Thoracic aorta (tissue), 2 donors: ENCODE data around the gene TMCC3. TPM values are rescaled to one million over a fixed set of nuclear protein-coding genes. Genes with fewer than 3 reads are reported as not detected.
"Not testable (repeated sequence)": the region's sequence is repeated elsewhere in the genome, so short reads cannot be mapped to it uniquely, and the experiment has no call there.

Experiments
- ATAC-seq: fragments of 150-250 bp; one replicate; pipeline ENCODE4 v1.8.0; 2017; ENCODE audit warnings: low read depth; ENCODE audit not compliant: insufficient number of reproducible peaks, low FRiP score
- DNase-seq: peaks from one replicate; pipeline ENCODE4 v3.0.0-alpha.2; 2020; ENCODE audit warnings: low spot score
- H3K27ac ChIP-seq, 2 donors: fragments of 200-600 bp; sonication (generic); 1 replicate in 1 of 2; 2 replicates in 1 of 2; pipeline ENCODE4 v1.5.1; 2016; ENCODE audit warnings: mild to moderate bottlenecking in 2 of 2, moderate library complexity in 2 of 2
- H3K27me3 ChIP-seq: fragments of 200-600 bp; sonication (generic); replicated peaks from 2 replicates; pipeline ENCODE4 v1.6.0; 2016; ENCODE audit warnings: mild to moderate bottlenecking; ENCODE audit not compliant: insufficient read depth
- H3K36me3 ChIP-seq: fragments of 200-600 bp; sonication (generic); one replicate; pipeline ENCODE4 v1.5.1; 2016
- H3K4me1 ChIP-seq, 2 donors: fragments of 200-600 bp; sonication (generic); 1 replicate in 1 of 2; 2 replicates in 1 of 2; pipeline versions ENCODE4 v1.5.1 to v1.6.0; 2016; ENCODE audit warnings: low read depth in 2 of 2, mild to moderate bottlenecking in 1 of 2; ENCODE audit not compliant: control insufficient read depth in 1 of 2
- H3K4me3 ChIP-seq: fragments of 200-600 bp; sonication (generic); 2 replicates; pipeline ENCODE4 v1.5.1; 2016; ENCODE audit warnings: mild to moderate bottlenecking
- H3K9me3 ChIP-seq: fragments of 200-600 bp; sonication (generic); 2 replicates; pipeline ENCODE4 v1.5.1; 2016
- total RNA-seq, 2 donors: library from RNA; depleted of rRNA; stranded (reverse); fragments of >200 nt; gene quantifications; one replicate each; pipeline versions ENCODE4 v1.1.0 to v1.2.3, GENCODE V29; 2016
- TF ChIP-seq, protein P1 (sequence below): fragments of 200-600 bp; sonication (generic); IDR thresholded peaks from one replicate; pipeline ENCODE4 v1.5.1; 2019; ENCODE audit warnings: antibody characterized with exemption

The TMCC3 gene
- total RNA-seq, 2 donors from 2014 or later, result 6.9 to 12.4 TPM

DNA sequence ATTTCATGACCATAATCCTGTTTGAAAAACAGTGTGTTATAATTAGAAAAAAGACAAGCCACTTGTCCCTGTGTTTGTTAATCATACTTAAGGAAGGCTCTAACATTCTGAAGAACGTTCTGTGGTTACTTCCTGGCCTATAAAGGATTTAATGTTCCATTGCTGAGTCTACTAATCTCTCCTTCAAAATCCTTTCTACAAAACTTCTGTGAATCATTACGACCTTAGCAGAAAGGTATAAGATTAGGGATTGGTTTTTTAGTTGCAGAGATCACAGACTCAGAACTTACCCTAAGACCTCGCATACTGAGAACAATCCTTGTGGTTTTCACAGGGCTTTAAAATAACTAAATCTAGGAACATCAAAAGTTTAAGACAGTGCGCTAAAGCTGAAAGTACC lies 48.3 kb downstream of the TMCC3 start:
- Histone ChIP-seq H3K4me3 (no peak overlapping the region), H3K4me1 (no peaks in the 10 kb centered on the region), H3K27me3 (no peaks in the 10 kb centered on the region), H3K27ac (no peak overlapping the region), H3K36me3 (no peaks in the 10 kb centered on the region), H3K9me3 (no peaks in the 10 kb centered on the region)
- DNase-seq, result no peak
- TF ChIP-seq, protein P1, sequence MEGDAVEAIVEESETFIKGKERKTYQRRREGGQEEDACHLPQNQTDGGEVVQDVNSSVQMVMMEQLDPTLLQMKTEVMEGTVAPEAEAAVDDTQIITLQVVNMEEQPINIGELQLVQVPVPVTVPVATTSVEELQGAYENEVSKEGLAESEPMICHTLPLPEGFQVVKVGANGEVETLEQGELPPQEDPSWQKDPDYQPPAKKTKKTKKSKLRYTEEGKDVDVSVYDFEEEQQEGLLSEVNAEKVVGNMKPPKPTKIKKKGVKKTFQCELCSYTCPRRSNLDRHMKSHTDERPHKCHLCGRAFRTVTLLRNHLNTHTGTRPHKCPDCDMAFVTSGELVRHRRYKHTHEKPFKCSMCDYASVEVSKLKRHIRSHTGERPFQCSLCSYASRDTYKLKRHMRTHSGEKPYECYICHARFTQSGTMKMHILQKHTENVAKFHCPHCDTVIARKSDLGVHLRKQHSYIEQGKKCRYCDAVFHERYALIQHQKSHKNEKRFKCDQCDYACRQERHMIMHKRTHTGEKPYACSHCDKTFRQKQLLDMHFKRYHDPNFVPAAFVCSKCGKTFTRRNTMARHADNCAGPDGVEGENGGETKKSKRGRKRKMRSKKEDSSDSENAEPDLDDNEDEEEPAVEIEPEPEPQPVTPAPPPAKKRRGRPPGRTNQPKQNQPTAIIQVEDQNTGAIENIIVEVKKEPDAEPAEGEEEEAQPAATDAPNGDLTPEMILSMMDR, result no peak
- ATAC-seq, result no peak

DNA sequence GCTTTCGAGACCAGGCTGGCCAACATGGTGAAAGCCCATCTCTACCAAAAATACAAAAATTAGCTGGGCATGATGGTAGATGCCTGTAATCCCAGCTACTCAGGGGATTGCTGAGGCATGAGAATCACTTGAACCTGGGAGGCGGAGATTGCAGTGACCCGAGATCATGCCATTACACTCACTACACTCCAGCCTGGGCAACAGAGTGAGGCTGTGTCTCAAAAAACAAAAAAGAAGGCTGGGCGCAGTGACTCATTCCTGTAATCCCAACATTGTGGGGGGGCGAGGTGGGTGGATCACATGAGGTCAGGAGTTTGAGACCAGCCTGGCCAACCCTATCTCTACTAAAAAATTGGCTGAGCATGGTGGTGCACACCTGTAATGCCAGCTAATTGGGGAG lies 49.0 kb downstream of the TMCC3 start:
- not testable (repeated sequence) for H3K27me3 ChIP-seq, H3K4me1 ChIP-seq, DNase-seq, H3K9me3 ChIP-seq, ATAC-seq, H3K4me3 ChIP-seq, H3K27ac ChIP-seq, H3K36me3 ChIP-seq

DNA sequence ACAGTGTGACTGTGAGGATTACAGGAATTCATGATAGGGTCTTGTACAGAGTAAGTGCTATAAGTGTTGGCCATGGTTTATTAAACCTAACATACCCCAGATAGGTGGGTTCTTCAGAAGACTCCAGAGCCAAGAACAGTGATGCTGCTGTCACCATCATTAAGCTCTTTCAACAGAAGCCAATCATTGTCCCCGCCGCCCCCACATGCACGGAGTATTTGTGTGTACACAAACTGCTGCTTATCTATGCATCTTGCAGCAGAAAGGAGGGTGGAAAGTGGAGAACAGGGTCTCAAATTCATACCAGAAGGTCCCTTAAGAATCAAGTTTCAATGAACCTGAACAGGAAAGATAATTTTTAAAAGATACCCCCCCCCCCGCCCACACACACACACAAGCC lies 51.2 kb downstream of the TMCC3 start:
- H3K9me3 ChIP-seq, result no peaks in the 10 kb centered on the region
- no peak overlapping the region for H3K4me3 ChIP-seq
- H3K27me3 ChIP-seq, result no peaks in the 10 kb centered on the region
- no peaks in the 10 kb centered on the region for H3K36me3 ChIP-seq
- no peaks in the 10 kb centered on the region for H3K4me1 ChIP-seq
- TF ChIP-seq, protein P1, result no peak
- H3K27ac ChIP-seq, result no peak overlapping the region
- ATAC-seq, result no peak
- no peak for DNase-seq

DNA sequence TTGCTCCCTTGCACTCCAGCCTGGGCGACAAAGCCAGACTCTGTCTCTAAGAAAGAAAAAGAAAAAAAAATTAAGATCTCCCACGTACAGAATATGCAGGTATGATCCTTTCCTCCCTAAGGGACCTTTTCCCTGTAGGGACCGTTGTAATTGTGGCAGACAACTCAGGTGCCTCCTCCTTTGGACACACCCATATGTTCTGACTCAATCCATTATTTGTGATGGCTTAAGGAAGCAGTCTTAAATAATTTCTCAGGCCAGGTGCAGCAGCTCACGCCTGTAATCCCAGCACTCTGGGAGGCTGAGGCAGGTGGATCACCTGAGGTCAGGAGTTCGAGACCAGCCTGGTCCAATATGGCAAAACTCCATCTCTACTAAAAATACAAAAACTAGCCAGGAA lies 53.1 kb downstream of the TMCC3 start:
- ATAC-seq (no peak), DNase-seq (no peak)
- Histone ChIP-seq H3K4me3 (no peak overlapping the region), H3K4me1 (peaks cover 0 to 6% of the 10 kb centered on the region in 2 donors), H3K36me3 (no peaks in the 10 kb centered on the region), H3K27ac (no peak overlapping the region), H3K9me3 (no peaks in the 10 kb centered on the region), H3K27me3 (no peaks in the 10 kb centered on the region)
- TF ChIP-seq, protein P1, result no peak

DNA sequence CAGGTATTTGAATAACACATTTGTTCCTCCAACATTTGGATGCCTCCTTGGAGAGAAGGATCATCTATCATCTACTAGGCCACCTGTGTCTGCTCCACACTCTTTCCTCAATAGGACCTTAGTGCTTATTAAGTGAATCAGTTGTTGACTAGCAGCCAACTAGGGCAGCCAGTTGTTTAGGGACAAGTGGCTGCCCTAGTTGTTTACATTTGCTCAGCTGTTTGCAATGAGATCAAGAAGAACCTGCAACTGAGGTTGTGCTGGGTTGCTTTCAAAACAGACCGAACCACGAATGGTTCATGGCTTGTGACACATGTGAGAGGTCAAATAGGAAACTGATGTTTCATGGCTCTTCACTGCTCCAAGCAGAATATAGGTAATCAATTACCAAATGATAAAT lies 53.8 kb downstream of the TMCC3 start:
- Histone ChIP-seq H3K27me3 (no peaks in the 10 kb centered on the region), H3K9me3 (no peaks in the 10 kb centered on the region), H3K36me3 (no peaks in the 10 kb centered on the region), H3K4me1 (peaks cover 0 to 6% of the 10 kb centered on the region in 2 donors), H3K4me3 (no peak overlapping the region), H3K27ac (no peak overlapping the region)
- TF ChIP-seq, protein P1, result no peak
- no peak for ATAC-seq
- DNase-seq, result no peak

DNA sequence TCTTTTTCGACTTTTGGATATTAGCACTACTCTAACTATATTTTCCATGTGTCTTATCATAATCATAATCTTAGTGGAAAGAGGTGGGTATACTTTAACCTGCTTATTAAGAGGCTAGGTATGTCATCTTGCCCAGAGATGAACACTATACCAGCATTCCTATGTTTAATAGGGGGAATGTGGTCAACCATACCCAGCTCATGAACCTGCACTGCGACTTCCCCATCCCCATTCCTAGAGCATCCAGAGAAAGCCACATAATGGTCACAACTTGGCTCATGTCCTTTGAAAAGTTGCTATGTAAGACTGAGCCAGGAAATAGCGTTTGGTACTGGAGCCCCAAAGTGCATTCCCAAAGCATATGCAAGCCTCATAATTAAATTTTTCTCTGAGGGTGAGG lies 55.2 kb downstream of the TMCC3 start:
- H3K27me3 ChIP-seq, result no peaks in the 10 kb centered on the region
- no peak overlapping the region for H3K4me3 ChIP-seq
- no peaks in the 10 kb centered on the region for H3K9me3 ChIP-seq
- no peak for ATAC-seq
- H3K36me3 ChIP-seq, result no peaks in the 10 kb centered on the region
- no peak for DNase-seq
- peaks cover 0 to 6% of the 10 kb centered on the region in 2 donors for H3K4me1 ChIP-seq
- H3K27ac ChIP-seq, result no peak overlapping the region
- TF ChIP-seq, protein P1, result no peak
